Left ventricle myocardium superior (tissue), 1 donor: ENCODE results near the gene GLS. TPM values are rescaled to one million over a fixed set of nuclear protein-coding genes. Genes with fewer than 3 reads are reported as not detected.
A peak's percentile ranks its signal among the peaks of the same experiment; 100 is the strongest.
"Not testable (repeated sequence)": the region's sequence is repeated elsewhere in the genome, so short reads cannot be mapped to it uniquely, and the experiment has no call there.

Experiments
- ATAC-seq: fragments of 200-7000 bp; cut with Tn5 transposase; one replicate; pipeline ENCODE4 v1.9.1; 2020; ENCODE audit warnings: mild to moderate bottlenecking, moderate library complexity
- DNase-seq: peaks from one replicate; pipeline ENCODE4 v3.0.0-alpha.2; 2020
- intact Hi-C: fragments of 100-400 bp; cut with micrococcal nuclease; formaldehyde crosslinking; loops from one replicate; pipeline ENCODE4 v1.11.0; 2022
- total RNA-seq: library from RNA; stranded (reverse); fragmentation: NEBNext Ultra II Directional; extraction: Animal tissue kit (Norgen Biotek cat#: 25700); gene quantifications from one replicate; pipeline ENCODE4 v1.2.1, GENCODE V29; 2021
- donor health status: DM: no; HTN: yes; CAD: no; lungs with severe emphysema.

GLS gene
- total RNA-seq, 1 donor from 2014 or later, result 52.2 TPM

- DNase-seq (no peak), ATAC-seq (peak; percentile 48)
- intact Hi-C loops, result loop anchor here (10.0 kb wide), 1 partner anchor 171 kb away; no protein-coding TSS in a partner anchor
Measured at GRCh38 chr2:190853531-190854383, 26.9 kb upstream of the GLS start.

DNA sequence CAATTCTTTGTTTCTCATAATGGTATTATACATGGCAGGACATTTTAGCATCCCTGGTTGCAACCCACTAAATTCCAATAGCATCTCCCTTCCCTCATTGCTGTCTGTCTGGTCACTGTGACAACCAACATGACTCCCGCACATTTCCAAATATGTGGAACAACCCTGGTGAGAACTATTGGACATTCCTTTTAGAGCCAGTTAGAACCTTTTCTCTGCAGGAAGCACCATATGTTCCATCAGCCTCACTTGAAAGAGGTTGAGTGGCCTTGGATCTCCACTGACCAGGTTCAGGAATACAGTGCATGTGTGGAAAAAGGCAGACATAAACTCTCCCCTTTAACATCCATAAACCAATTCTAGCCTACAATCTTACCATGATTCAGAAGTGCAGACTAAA is 25.9 kb upstream of the GLS start:
- intact Hi-C loops, result loop anchor here (10.0 kb wide), 1 partner anchor 170 kb away; no protein-coding TSS in a partner anchor
- no peak for DNase-seq
- no peak for ATAC-seq

DNA sequence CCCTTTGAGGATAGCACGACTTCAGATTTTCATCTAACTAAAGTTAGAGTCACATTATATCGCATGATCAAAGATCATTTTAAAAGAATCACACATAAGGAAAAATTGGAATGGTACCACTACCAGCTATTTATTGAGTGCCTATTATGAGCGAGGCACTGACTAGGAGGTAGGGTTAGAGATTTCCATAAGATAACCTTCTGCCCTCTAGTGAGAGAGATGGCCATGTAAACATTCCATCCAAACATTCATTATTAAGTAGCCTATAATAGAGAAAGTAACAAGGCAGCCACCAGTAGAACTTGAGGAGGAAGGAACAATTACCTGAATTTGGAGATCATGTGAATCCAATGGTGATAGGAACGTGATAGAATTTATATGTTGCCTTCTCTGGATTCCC is 25.4 kb upstream of the GLS start:
- ATAC-seq, result no peak
- intact Hi-C loops, result loop anchor here (10.0 kb wide), 1 partner anchor 170 kb away; no protein-coding TSS in a partner anchor
- no peak for DNase-seq

- DNase-seq, result no peak
- intact Hi-C loops, result loop anchor here (10.0 kb wide), 1 partner anchor 168 kb away; no protein-coding TSS in a partner anchor
- ATAC-seq, result no peak
Measured at GRCh38 chr2:190856985-190857384, 23.6 kb upstream of the GLS start.

DNA sequence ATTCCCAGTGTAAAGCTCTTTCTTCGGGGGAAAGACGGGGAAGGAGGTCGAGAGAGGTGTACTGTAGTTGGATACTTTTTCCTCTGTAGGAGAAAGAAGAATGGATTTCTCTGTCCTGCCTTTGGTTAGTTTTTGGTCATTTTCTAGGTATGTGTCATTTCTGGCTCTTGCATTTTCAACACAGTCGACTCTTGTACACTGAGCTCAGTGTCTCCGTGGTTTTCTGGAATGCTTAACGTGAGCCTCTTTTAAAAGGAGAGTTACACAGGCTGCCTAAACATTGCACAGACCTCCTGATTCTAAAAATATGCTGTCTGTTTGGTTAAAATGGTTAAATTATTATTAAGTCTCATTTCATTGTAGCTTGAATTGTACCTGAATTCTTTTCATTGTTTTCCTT is 21.8 kb upstream of the GLS start:
- intact Hi-C loops, result loop anchor here (10.0 kb wide), 1 partner anchor 166 kb away; no protein-coding TSS in a partner anchor
- no peak for DNase-seq
- no peak for ATAC-seq

DNA sequence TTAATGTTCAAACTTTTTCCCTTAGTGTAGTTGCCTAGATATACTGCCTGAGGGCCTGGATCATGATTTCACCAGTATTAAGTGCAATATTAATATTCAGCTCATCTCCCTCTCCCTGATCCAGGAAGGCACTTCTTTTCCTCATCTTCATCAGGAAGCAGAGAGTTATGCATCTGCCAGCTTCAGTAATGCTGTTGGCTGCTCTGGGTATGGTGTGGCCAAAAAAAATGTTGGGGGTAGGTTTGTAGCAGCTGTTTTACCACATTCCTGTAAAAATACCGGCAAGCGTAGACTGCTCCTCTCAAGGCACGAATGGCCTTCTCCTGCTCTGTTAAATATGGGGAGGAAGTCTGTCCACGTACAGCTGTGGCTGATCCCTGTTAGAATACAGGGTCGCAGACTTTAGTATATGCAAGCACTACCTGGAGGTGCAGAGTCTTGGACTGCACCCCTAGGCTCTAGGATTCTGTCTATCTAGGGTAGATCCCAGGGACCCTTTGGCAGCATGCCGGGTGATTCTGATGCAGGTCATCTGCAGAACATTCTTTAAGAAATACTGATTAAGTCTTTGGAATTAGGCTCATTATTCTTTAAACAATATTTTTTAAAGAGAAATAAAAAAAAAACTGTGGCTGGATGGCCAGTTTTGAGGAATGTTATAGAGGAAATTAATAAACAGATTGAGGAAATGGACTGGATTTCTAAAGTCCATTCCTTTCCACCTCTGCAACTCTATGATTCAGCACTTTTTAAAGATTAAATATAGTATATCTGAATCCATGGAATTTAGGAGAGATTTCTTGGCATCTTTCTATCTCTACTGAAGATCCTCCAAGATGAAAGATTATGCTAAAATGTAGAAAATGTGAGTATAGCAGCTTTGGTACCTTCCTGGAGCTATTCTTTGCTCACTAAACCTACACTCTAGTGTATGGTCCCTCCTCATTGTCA is 21.0 kb upstream of the GLS start:
- DNase-seq, result no peak
- intact Hi-C loops, result loop anchor here (10.0 kb wide), 1 partner anchor 165 kb away; no protein-coding TSS in a partner anchor

GRCh38 chr2:190860985-190861680 is 19.5 kb upstream of the GLS start:
- ATAC-seq (no peak), DNase-seq (no peak)
- intact Hi-C loops, result no loop called here

More for the DNA sequence above, 21.0 kb upstream of the GLS start:
- ATAC-seq, result no peak

GRCh38 chr2:190862128-190862527 is 18.5 kb upstream of the GLS start:
- intact Hi-C loops, DNase-seq, ATAC-seq: not testable (repeated sequence)

GRCh38 chr2:190862571-190862991 is 18.0 kb upstream of the GLS start:
- intact Hi-C loops, result no loop called here
- ATAC-seq (no peak), DNase-seq (no peak)

DNA sequence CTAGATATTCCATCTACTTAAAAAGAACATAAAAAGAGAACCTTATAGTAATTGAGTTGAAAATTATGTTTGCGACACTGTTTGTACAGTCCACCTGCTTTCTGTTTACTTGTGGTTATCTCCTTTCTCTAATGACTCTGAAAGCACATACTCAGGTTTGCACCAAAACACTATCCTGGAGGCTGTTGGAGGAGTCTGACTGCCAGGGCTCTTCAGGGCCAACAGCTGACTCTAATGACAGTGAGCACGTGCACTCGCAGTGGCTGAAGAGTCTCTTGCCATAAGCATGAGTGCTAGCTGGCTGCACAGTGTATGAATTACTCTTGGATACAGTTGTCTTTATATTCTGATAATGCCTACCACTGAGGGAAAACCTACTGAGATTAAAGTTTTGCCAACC is 16.7 kb upstream of the GLS start:
- ATAC-seq, result peak; percentile 93
- intact Hi-C loops, result no loop called here
- peak; percentile 40 for DNase-seq

GRCh38 chr2:190864375-190864774 is 16.2 kb upstream of the GLS start:
- ATAC-seq, result no peak
- intact Hi-C loops, result no loop called here

GRCh38 chr2:190867212-190867611 is 13.4 kb upstream of the GLS start:
- no peak for DNase-seq
- ATAC-seq, result no peak
- intact Hi-C loops, result no loop called here

More at GRCh38 chr2:190864375-190864774, 16.2 kb upstream of the GLS start:
- DNase-seq, result no peak

GRCh38 chr2:190867832-190868231 is 12.8 kb upstream of the GLS start:
- DNase-seq (no peak), ATAC-seq (no peak)
- intact Hi-C loops, result no loop called here

GRCh38 chr2:190869721-190870120 is 10.9 kb upstream of the GLS start:
- DNase-seq (no peak), ATAC-seq (no peak)
- intact Hi-C loops, result no loop called here

DNA sequence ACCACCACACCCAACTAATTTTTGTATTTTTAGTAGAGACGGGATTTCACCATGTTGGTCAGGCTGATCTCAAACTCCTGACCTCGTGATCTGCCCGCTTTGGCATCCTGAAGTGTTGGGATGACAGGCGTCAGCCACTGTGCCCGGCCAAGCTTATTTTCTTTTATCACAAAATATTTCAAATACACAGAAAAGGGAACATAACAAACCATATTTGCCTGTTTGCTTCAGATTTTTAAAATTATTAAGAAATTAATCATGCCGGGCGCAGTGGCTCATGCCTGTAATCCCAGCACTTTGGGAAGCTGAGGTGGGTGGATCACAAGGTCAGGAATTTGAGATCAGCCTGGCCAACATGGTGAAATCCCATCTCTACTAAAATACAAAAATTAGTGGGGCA is 7.2 kb upstream of the GLS start:
- intact Hi-C loops, DNase-seq, ATAC-seq: not testable (repeated sequence)

DNA sequence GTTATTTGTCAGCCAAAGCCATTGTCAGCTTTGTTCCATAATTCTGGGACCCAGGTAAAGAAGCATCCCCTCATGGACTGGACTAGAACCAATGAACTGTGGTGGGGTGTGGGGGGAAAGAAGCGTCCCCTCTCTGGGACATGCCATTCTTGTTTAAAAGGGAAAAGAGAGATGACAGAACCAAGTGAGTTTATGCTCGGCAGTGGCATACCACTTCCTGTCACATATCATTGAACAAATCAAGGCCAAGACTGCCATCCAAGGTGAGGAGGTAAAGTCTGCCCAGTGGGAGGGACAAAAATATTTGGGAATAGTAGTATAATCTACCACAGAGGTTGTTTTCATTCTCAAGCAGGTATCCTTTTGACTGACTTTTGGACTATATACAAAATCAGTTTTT is 4.7 kb upstream of the GLS start:
- intact Hi-C loops, result no loop called here
- ATAC-seq (no peak), DNase-seq (no peak)

DNA sequence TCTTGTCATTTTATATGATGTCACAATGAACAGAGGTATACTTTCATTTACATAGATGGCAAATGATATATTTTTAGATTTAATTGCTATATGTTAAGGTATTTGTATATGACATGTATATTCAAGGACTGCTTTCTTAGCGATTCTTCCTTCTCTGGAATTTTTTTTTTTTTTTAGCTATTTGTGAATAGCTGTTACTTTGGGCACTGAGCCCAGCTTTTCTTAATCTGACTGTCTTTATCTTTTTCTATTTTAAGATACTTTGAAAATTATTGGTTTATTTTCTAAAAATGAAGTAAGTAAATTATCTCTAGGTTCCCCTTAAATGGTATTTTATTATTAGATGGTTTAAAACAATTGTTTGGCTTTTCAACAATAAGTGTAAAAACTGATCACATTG is 4.0 kb upstream of the GLS start:
- ATAC-seq (no peak), DNase-seq (no peak)
- intact Hi-C loops, result no loop called here

DNA sequence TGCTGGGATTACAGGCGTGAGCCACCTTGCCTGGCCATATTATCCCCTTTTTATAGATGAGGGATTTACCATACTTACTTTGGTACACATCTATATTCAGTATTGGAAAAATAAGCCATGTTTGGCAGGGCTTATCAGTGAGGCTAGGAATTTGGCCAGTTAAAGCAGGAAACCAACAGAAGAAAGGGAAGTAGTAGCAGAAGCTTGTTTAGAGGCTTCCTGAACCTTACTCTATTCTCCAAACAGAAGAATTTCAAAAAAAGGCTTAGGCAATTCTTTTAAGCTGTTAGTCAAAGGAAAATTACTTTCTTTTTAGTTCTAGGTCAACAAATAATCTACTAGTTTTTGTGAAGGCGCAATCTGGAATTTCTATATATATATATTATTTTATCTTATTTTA is 3.2 kb upstream of the GLS start:
- intact Hi-C loops, result no loop called here
- no peak for DNase-seq
- ATAC-seq, result no peak
